Measurements from ENCODE around the gene PTK7. TPM values are rescaled to one million over a fixed set of nuclear protein-coding genes. Genes with fewer than 3 reads are reported as not detected.
"Not testable (repeated sequence)": the region's sequence is repeated elsewhere in the genome, so short reads cannot be mapped to it uniquely, and the experiment has no call there.

PTK7 gene
- total RNA-seq: 53.8 and 73.6 TPM in 2 replicates

GRCh38 chr6:43075670-43076463 is at the start of gene PTK7:
PTK7 (plus strand) TSS chr6:43076314; CDS start chr6:43076489, 175 bp downstream.
- DNase-seq (ENCODE audit: extremely low read depth, low read depth, low spot score): no peak

- DNase-seq (ENCODE audit: extremely low read depth, low read depth, low spot score): no peak
Observed at GRCh38 chr6:43026365-43026764, 49.7 kb upstream of the PTK7 start.

- no peak for DNase-seq (ENCODE audit: extremely low read depth, low read depth, low spot score)
Observed at GRCh38 chr6:43029120-43029519, 47.0 kb upstream of the PTK7 start.

GRCh38 chr6:43032326-43032725 is 43.8 kb upstream of the PTK7 start:
- DNase-seq (ENCODE audit: extremely low read depth, low read depth, low spot score): no peak

- DNase-seq (ENCODE audit: extremely low read depth, low read depth, low spot score): no peak
Observed at GRCh38 chr6:43033496-43034189, 42.5 kb upstream of the PTK7 start.

GRCh38 chr6:43034190-43034525 is 42.0 kb upstream of the PTK7 start:
- no peak for DNase-seq (ENCODE audit: extremely low read depth, low read depth, low spot score)

- no peak for DNase-seq (ENCODE audit: extremely low read depth, low read depth, low spot score)
Observed at GRCh38 chr6:43035495-43036194, 40.5 kb upstream of the PTK7 start.

GRCh38 chr6:43036712-43037111 is 39.4 kb upstream of the PTK7 start:
- DNase-seq (ENCODE audit: extremely low read depth, low read depth, low spot score): no peak

- no peak for DNase-seq (ENCODE audit: extremely low read depth, low read depth, low spot score)
Observed at GRCh38 chr6:43037197-43037596, 38.9 kb upstream of the PTK7 start.

GRCh38 chr6:43037706-43038105 is 38.4 kb upstream of the PTK7 start:
- DNase-seq (ENCODE audit: extremely low read depth, low read depth, low spot score): no peak

GRCh38 chr6:43038727-43039126 is 37.4 kb upstream of the PTK7 start:
- DNase-seq (ENCODE audit: extremely low read depth, low read depth, low spot score): no peak

- DNase-seq (ENCODE audit: extremely low read depth, low read depth, low spot score): no peak
Observed at GRCh38 chr6:43040542-43041257, 35.4 kb upstream of the PTK7 start.

- DNase-seq (ENCODE audit: extremely low read depth, low read depth, low spot score): not testable (repeated sequence)
Observed at GRCh38 chr6:43041475-43041874, 34.6 kb upstream of the PTK7 start.

- DNase-seq (ENCODE audit: extremely low read depth, low read depth, low spot score): no peak
Observed at GRCh38 chr6:43043310-43043709, 32.8 kb upstream of the PTK7 start.

- no peak for DNase-seq (ENCODE audit: extremely low read depth, low read depth, low spot score)
Observed at GRCh38 chr6:43045371-43045930, 30.7 kb upstream of the PTK7 start.

- DNase-seq (ENCODE audit: extremely low read depth, low read depth, low spot score): no peak
Observed at GRCh38 chr6:43047998-43048397, 28.1 kb upstream of the PTK7 start.

- no peak for DNase-seq (ENCODE audit: extremely low read depth, low read depth, low spot score)
Observed at GRCh38 chr6:43050981-43051380, 25.1 kb upstream of the PTK7 start.

- DNase-seq (ENCODE audit: extremely low read depth, low read depth, low spot score): no peak
Observed at GRCh38 chr6:43052225-43052841, 23.8 kb upstream of the PTK7 start.

GRCh38 chr6:43052842-43053544 is 23.1 kb upstream of the PTK7 start:
- no peak for DNase-seq (ENCODE audit: extremely low read depth, low read depth, low spot score)
